GM20431 (cell line): ENCODE data around the gene TREML1.
"Not testable (repeated sequence)": the region's sequence is repeated elsewhere in the genome, so short reads cannot be mapped to it uniquely, and the experiment has no call there.

Source experiments
- in situ Hi-C: fragments of 300-500 bp; cut with MseI, MboI; formaldehyde crosslinking; loops from one replicate; pipeline ENCODE4 v1.15.0; 2020; ENCODE audit warnings: low sequenced_read_pairs; ENCODE audit not compliant: unreplicated experiment

TREML1 gene

DNA sequence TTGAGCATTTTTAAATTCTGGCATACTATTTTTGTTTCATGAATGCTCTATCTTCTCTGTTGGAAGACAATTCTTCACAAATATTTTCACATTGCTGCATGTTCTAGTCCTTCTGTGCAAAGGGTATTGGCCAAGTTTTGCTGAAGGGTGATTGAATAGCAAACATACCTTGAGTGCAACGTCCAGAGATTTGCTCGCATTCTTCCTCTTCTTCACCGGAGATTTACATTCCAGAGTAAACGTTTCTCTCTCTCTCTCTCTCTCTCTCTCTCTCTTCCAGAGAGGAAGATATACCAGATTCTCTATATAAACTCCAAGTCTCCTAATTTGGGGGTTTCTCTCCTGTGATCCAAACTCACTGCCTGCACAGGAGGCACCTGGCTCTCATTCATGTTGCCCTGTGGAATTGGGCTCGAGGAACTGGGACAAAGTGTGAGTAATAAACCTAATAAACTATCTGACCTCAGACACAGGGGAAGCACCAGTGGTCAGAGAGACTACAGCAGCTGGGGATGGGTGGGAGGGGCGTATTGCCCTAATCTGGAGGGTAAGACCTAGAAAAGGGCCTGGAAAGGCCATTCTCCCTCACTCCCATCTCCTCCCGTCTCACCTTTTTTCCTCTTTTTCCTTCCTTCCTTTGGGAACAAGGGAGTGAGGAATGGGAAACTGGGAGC lies 1.1 kb upstream of the TREML1 start:
- in situ Hi-C loops, result no loop called here

DNA sequence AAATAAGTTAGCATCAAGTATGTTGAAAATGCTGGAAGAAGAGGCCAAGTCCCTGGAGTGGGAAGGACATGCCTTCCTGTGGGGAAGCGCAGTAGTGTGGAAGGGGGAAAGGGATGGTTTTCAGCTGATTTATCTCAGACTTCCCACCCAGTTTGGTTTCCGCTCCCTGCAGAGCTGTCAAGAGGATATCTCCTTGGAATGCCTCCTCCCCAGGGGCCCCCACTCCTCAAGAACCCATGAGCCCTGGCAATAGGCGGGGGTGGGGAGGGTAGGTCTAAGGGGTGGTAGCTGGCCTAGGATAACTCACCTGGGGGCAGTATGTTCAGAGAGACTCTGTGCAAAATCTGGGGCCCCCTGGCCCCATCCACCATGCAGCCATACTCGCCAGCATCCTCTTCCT lies 696 bp downstream of the TREML1 start:
- in situ Hi-C loops, result no loop called here

DNA sequence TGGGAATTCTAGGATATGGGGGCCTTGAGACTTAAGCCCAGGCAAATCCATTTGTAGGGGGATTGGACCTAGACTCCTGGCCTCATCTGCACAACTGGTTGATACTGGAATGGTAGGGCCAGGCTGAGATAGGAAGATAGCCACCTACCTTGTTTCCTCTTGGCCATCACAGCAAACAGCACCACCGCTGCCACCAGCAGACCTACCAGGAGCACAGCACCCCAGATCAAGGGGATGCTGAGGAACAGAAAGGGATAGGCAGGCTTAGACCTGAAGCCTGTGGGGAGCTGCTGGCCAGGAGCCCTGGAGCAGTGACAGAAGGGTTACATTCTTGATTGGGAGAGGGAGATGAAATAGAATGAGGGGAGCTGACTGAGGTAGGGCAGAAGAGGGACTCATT lies 3.5 kb downstream of the TREML1 start:
- in situ Hi-C loops, result no loop called here

DNA sequence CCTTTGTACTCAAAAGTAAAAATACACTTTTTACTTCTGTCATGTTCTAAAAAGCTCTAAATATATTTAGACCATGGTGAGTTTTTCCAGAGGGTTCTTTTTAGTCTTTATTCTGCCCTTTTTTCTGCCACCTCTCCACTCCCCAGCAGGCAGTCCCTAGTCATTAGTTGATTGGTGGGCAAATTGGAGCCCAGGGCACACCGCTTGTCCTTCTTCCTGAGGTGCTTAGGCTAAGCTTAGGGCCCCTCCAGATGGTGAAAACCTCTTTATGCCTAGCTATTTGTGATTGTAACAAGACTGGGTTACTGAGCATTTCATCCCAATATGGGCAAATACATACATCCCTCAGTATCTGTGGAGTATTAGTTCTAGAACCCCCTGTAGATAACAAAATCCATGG lies 6.2 kb downstream of the TREML1 start:
- in situ Hi-C loops, result no loop called here

DNA sequence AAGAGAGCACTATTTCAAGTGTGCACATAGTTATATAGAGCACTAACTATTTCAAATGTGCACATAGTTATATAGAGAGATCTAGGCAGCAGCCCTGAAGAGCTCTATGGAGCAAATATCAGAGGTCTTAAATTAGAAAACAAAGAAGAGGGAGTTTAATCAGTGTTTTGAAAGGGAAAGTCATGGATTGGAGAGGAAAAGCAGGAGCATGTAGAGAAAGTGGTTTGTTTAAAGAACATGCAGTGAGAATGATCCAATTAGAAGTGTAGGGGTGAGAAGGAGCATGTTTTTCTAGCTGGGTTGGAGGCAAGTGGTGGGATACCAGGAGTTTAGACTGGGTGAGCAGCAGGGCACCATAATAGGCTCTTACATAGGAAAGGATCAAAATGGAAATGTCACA lies 17.2 kb downstream of the TREML1 start:
- in situ Hi-C loops, result no loop called here

DNA sequence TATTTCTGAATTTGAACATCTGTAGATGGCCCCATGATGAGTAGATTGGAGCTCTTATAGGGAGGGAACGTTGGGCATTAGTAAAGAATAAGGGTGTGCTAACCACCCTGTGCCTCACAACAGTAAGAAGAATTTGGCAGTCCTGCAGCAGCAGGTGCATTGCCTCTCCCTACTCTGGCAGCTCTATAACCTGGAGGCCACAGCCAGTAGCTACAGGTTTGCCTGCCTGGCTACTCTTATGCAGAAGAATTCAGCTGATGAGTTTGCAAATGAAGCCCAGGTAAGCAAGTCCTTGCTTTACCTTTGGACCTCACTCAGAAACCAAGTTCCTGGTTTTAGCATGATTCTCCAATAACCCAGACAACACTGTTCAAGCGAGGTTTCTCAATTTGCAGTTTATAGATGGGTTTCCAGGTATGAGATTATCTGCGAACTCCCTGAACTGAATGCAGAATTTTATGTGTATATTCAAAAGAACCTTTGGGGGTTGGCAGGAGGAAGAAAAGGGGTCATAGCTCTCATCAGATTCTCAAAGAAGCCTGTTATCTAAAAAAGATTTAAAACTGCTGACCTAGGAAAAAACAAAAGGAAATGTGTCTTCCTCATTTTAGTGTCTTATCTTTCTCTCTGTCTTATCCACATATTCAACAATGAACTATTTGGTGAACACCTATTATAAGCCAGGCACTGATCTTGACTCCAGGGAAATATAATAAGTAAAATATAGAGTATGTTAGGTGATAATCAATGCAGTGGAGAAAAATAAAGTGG lies 18.9 kb downstream of the TREML1 start:
- in situ Hi-C loops, result no loop called here

DNA sequence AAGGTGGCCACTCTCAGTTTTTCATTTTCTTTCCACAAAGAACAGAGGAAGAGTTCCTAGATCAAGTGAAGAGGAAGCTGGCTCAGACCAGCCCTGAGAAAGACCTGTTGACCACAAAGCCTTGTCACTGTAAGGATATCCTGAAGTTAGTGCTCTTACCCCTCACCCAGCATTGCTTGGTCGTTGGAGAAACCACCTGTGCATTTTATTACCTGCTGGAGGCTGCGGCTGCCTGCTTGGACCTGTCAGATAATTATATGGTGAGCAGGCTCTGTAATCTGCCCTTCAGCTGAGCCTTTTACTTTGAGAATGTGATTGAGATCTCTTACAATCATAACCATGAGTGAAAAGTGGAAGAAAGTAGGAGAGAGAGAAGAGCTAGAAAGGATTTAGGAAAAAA lies 21.9 kb downstream of the TREML1 start:
- in situ Hi-C loops, result no loop called here

DNA sequence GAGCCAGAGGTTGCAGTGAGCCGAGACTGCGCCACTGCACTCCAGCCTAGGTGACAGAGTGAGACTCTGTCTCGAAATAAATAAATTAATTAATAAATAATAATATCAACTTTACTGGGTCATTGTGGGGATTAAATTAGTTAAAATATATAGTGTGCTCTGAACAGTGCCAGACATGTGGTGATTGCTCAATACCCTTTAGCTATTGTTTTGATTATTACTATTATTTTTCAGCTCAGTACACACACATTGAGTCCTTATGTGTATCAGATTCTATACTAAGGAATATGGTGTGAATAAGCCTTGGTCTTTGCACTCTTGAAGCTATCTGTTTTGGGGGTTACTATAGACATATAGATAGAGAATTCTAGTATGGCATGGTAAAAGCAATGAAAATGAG lies 28.9 kb downstream of the TREML1 start:
- in situ Hi-C loops, result no loop called here

DNA sequence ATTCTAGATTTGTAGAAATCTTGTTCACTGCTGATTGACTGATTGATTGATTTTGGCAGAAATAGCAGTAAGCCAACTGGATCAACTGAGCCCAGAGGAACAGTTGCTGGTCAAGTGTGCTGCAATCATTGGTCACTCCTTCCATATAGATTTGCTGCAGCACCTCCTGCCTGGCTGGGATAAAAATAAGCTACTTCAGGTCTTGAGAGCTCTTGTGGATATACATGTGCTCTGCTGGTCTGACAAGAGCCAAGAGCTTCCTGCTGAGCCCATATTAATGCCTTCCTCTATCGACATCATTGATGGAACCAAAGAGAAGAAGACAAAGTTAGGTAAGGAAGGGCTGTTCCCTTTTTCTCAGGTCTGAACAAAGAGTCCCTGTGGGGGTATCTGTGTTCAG lies 31.2 kb downstream of the TREML1 start:
- in situ Hi-C loops, result no loop called here

DNA sequence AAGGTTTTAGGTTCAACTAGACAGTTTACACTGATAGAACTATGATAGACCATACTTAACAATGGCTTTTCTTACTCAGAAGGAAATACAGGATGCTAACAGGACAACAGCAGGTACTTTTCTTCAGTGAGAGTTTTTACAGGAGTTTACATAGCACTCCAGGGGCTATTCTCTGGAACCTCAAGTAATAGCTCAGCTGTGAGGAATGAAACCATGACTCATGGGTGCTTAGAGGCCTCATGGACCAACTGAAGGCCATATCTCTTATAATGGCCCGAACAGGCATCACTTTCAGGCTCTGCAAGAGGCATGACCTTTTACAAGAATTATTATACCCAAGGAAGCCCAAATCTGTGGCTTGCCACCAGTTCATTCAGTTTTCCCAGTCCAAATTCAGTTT lies 31.8 kb downstream of the TREML1 start:
- in situ Hi-C loops, result no loop called here

DNA sequence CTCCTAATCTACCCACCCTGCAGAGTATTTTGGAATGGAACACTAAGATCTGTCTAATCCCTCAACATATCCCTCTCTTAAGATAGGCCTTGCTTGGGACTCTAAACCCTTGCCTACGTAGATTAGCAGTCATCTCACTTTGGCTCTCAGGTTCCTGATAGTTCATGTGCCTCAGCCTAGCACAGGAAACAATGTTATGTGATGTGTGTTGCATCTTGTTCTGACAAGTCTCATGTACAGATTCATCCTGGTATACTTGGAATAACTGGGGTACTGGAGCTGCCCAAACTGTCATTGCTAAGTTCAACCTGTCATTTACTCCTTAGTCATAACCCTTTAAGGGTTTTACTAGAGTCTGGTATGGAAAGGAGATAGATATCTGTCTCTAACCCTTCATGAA lies 34.1 kb downstream of the TREML1 start:
- in situ Hi-C loops, result no loop called here

DNA sequence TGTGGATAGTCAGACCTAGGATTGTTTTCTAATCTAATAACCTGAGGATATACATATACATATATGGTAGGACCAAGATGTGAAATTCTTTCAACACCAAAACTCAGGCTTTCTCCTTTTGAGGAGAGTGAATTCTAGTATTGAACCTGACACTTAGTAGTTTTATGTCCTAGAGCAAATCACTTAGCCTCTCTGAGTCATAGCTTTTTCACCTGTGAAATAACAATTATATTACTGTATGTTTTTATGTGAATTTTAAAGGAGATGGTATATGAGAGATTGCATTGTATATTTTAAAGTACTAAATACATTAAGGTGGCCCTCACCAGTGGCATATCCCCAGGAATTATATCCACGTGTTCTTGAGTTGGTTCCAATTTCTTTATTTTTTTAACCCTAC lies 34.6 kb downstream of the TREML1 start:
- in situ Hi-C loops, result no loop called here

DNA sequence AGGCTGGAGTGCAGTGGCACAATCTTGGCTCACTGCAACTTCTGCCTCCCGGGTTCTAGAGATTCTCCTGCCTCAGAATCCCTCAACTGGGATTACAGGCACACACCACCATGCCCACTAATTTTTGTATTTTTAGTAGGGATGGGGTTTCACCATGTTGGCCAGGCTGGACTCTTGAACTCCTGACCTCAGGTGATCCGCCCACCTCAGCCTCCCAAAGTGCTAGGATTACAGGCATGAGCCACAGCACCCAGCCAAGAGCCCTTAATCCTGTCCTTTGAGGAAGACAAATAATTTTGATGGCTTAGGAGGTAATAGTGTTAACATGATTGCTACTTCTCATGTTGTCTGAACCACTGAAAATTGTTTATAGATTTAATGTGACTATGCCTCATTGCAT lies 39.1 kb downstream of the TREML1 start:
- in situ Hi-C loops, result not testable (repeated sequence)

DNA sequence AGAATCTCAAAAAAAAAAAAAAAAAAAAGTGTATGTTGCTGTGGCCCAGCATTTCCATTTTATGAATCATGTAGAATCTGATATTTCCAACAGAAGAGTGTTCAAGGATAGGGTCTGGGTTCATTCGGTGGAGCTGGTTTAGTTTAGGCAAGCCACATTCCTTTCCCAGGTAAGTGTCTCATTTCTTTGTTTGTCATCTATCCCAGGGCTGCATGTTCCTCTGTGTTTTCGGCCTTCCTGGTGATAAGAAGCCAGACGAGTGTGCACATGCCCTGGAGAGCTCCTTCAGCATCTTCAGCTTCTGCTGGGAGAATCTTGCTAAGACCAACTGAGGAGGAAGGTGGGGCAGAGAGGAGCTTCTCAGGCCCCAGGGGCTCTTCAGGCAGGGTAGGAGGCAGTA lies 43.1 kb downstream of the TREML1 start:
- in situ Hi-C loops, result no loop called here

DNA sequence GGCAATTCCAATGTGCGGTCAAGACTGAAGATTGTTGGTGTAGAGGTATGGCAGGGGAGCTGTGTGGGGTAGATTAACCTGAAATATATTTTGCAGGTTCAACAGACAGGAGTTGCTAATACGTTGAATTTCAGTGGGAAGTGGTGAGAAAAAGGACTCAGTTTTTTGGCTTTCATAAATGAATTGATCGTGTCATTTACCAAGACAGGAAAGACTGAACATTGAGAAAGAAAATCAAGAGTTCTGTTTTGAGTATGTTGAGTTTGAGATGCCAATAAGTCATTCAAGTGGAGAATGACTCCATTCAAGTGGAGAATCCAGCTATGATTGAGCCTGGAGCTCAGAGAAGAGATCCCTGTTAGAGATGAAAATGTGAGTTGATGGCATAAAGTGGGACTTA lies 50.3 kb downstream of the TREML1 start:
- in situ Hi-C loops, result no loop called here

DNA sequence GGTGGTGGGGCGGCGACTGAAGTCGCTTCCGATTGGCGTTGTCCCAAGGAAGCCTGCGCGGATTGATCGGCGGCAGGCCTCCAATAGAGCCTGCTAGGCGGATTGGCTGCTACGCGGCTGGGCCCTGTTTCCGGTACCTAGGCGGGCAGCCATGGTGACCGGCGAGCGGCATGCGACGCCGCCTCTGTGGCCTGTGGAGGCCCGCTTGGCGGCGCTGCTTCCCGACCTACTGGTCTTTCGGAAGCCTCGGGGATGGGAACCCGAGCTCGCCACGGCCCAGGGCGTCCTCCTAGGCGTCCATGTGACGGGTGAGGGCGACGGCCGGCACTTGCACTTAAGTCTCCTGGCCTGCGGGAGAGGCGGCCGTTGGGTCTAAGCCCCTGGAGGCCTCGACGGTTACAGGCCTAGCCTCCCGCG lies 53.3 kb downstream of the TREML1 start:
- in situ Hi-C loops, result no loop called here
